ENCODE results near the gene BRD2.

DNA sequence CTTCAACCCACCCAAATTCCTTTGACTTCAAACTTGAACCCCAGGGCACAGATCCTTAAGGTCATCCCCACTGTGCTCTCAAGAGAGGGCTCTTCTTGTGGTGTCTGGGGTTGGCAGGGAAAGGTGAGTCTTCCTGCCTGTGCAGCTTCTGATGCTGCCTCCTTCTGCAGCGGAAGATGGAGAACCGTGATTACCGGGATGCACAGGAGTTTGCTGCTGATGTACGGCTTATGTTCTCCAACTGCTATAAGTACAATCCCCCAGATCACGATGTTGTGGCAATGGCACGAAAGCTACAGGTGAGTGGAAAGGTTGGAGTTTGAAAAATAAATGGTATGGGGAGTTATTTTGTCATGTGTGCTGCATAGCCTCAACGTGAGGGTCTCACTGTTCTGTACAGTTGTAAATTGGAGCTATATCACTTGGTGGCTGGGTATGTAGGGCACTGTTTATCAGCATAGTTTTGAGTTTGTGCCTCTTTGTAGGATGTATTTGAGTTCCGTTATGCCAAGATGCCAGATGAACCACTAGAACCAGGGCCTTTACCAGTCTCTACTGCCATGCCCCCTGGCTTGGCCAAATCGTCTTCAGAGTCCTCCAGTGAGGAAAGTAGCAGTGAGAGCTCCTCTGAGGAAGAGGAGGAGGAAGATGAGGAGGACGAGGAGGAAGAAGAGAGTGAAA lies 9.0 kb downstream of the BRD2 start:
- TF ChIP-seq YY1 (IDR thresholded peaks at IDR 0.05; ENCODE audit: insufficient read depth, insufficient read length) (no peak), SUZ12 (IDR thresholded peaks at IDR 0.05; ENCODE audit: extremely low read depth, insufficient read depth, insufficient read length) (no peak), ZNF274 (IDR thresholded peaks at IDR 0.05; ENCODE audit: low read depth, low read length) (no peak)

All from NT2/D1 (cell line).